Measurements from ENCODE around the gene NKPD1.

DNA sequence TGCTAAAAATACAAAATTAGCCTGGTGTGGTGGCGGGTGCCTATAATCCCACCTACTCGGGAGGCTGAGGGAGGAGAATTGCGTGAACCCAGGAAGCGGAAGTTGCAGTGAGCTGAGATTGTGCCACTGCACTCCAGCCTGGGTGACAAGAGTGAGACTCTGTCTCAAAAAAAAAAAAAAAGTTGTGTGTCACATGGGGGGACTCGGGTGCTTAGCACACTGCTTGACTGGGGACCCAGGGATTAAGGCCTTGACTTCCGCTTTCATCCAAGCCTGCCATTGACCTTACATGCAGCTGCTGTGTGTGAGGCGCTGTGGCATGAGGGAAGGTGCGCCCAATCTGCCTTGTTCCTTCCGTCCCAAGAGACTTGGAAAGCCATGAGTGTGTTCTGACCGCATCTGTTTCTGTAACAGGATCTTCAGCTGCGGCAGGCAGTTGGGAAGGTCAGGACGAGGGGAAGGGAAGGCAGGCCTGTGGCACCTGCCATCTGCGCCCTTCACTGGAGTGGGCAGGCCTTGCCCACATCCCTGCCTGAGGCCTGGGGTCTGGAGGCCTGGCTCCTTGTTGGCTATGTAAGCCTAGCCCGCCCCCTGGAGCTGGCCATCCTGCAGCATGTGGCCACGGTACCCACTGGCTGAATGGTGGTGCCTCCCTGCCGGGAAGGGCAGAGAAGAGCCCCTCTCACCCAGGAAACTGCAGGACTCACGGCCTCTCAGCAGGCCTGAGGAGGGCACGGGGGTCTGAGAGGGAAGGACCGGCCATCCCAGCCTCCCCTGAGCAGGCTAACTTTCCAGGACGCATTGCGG, 44.8 kb downstream of the NKPD1 start:
- TF ChIP-seq POLR2A (IDR thresholded peaks at IDR 0.05; ENCODE audit: low read depth, low read length): no peak
- TF ChIP-seq POLR2AphosphoS5 (IDR thresholded peaks at IDR 0.05; ENCODE audit: low read depth, low read length): no peak
- TF ChIP-seq SPI1 (IDR thresholded peaks at IDR 0.05; ENCODE audit: low read depth, low read length): no peak
- TF ChIP-seq PAX5 (IDR thresholded peaks at IDR 0.05; ENCODE audit: insufficient read depth, low read length, severe bottlenecking): no peak

Data from GM12891 (cell line).